Body of pancreas (tissue), 4 donors: ENCODE measurements around the gene DEFB127. TPM values are rescaled to one million over a fixed set of nuclear protein-coding genes. Genes with fewer than 3 reads are reported as not detected.

Source experiments
- ATAC-seq: fragments of 150-250 bp; one replicate; pipeline ENCODE4 v1.9.1; 2016
- DNase-seq, 4 donors: peaks; one replicate each; pipeline ENCODE4 v3.0.0-alpha.2; 2019
- H3K27ac ChIP-seq, 4 donors: fragments of 200-600 bp; sonication (generic); 1 replicate in 3 of 4; 2 replicates in 1 of 4; pipeline versions ENCODE4 v1.5.1 to v1.6.1; 2016 to 2019; ENCODE audit warnings: mild to moderate bottlenecking in 1 of 4, mixed read lengths in 1 of 4, moderate library complexity in 1 of 4
- H3K27me3 ChIP-seq, 2 donors: fragments of 200-600 bp; sonication (generic); one replicate each; pipeline ENCODE4 v1.6.0; 2016; ENCODE audit warnings: mild to moderate bottlenecking in 1 of 2
- H3K36me3 ChIP-seq, 2 donors: fragments of 200-600 bp; sonication (generic); replicated peaks in 1 of 2; 2 replicates each; pipeline ENCODE4 v1.5.1; 2016; ENCODE audit warnings: low read depth in 2 of 2; ENCODE audit not compliant: insufficient read depth in 1 of 2
- H3K4me1 ChIP-seq: fragments of 200-600 bp; sonication (generic); one replicate; pipeline ENCODE4 v1.6.0; 2016
- H3K4me3 ChIP-seq, 2 donors: fragments of 200-600 bp; sonication (generic); 1 replicate in 1 of 2; 2 replicates in 1 of 2; pipeline ENCODE4 v1.5.1; 2016 to 2019
- H3K9me3 ChIP-seq, 3 donors: fragments of 200-600 bp; sonication (generic); 1 replicate in 2 of 3; 2 replicates in 1 of 3; pipeline ENCODE4 v1.5.1; 2016
- POLR2A ChIP-seq, 3 donors: fragments of 450-650 bp; IDR thresholded peaks; one replicate each; pipeline ENCODE4 v1.6.1; 2016; ENCODE audit warnings: antibody characterized with exemption in 3 of 3, mild to moderate bottlenecking in 2 of 3
- WGBS, 2 donors: methylation state at CpG; one replicate each; pipeline ENCODE4 v1.1.5; 2017; 5-methylcytosine and 5-hydroxymethylcytosine counted together
- intact Hi-C: fragments of 100-400 bp; cut with DNase I; formaldehyde crosslinking; loops from one replicate; pipeline ENCODE4 v1.15.1; 2023
- total RNA-seq, 2 donors: library from RNA; depleted of rRNA; stranded (reverse); fragments of >200 nt; gene quantifications; one replicate each; pipeline ENCODE4 v1.1.0, GENCODE V29; 2016
- TF ChIP-seq, protein P1 (sequence below), 7 experiments: fragments of 450-650 bp in 4 of 7; fragments of 200-600 bp in 3 of 7; sonication (generic) in 3 of 7; IDR thresholded peaks; one replicate each; pipeline ENCODE4 v1.5.1; 2016 to 2019; ENCODE audit warnings: antibody characterized with exemption in 7 of 7

Gene DEFB127
- total RNA-seq, 2 donors from 2014 or later: not detected

DNA sequence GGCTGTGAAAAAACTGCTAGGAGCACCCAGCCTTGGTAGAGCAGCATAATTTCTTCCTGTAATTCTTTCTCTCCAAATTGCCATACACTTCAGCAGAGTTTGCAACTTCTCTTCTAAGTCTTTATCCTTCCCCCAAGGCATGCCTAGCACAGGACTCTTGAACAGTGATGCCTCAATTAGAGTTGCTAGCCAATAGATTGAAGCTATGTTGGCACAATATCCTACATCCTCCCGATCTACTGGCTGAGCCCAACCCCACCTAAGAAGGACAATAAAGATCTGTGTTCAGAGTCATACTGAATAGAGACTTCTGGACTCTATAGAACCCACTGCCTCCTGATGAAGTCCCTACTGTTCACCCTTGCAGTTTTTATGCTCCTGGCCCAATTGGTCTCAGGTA lies 15.0 kb upstream of the DEFB127 start, which contains the start of gene DEFB126:
DEFB126 (plus strand) TSS at position 301 of the 400 bp plus-strand sequence; CDS start at position 340, 39 bp downstream.
- Histone ChIP-seq H3K36me3 (no peaks in the 10 kb centered on the region), H3K4me1 (no peaks in the 10 kb centered on the region), H3K4me3 (no peak within 1 kb of the TSS), H3K27ac (no peak within 1 kb of the TSS), H3K9me3 (no peaks in the 10 kb centered on the region), H3K27me3 (peaks cover 3 to 4% of the 10 kb centered on the region in 2 donors)
- DNase-seq (no peak), ATAC-seq (no peak)
- WGBS, 2 donors: 23 to 27% methylated on average over 1 of the region's 1 CpG
- intact Hi-C loops: no loop called here
- TF ChIP-seq, protein P1, sequence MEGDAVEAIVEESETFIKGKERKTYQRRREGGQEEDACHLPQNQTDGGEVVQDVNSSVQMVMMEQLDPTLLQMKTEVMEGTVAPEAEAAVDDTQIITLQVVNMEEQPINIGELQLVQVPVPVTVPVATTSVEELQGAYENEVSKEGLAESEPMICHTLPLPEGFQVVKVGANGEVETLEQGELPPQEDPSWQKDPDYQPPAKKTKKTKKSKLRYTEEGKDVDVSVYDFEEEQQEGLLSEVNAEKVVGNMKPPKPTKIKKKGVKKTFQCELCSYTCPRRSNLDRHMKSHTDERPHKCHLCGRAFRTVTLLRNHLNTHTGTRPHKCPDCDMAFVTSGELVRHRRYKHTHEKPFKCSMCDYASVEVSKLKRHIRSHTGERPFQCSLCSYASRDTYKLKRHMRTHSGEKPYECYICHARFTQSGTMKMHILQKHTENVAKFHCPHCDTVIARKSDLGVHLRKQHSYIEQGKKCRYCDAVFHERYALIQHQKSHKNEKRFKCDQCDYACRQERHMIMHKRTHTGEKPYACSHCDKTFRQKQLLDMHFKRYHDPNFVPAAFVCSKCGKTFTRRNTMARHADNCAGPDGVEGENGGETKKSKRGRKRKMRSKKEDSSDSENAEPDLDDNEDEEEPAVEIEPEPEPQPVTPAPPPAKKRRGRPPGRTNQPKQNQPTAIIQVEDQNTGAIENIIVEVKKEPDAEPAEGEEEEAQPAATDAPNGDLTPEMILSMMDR (IDR thresholded peaks at IDR 0.05): no peak
- TF ChIP-seq POLR2A (IDR thresholded peaks at IDR 0.05): no peak

DNA sequence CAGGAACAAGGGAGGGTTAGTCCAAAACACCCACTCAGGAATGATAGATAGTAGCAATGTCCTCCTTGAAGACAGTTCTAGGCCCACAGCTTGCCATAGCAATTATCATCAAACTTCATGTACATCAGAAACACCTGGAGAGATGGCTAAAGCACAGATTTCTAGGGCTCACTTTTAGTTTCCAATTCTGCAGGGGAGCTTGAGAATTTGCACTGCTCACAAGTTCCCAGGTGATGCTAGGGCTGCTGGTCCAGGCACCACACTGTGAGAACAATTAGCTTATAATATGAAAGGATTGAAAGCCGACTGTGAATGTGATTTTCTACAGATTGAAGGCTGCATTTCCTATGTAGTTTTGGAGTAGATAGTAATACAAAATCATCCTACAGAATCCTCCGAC lies 11.4 kb upstream of the DEFB127 start:
- no peaks in the 10 kb centered on the region for H3K36me3 ChIP-seq
- TF ChIP-seq, protein P1 (IDR thresholded peaks at IDR 0.05): no peak
- TF ChIP-seq POLR2A (IDR thresholded peaks at IDR 0.05): no peak
- ATAC-seq (no peak), DNase-seq (no peak)
- H3K4me3 ChIP-seq: no peak overlapping the region
- no peak overlapping the region for H3K27ac ChIP-seq
- intact Hi-C loops: no loop called here
- no peaks in the 10 kb centered on the region for H3K4me1 ChIP-seq
- 50 to 57% methylated on average over 2 of the region's 2 CpGs for WGBS, 2 donors
- H3K9me3 ChIP-seq: no peaks in the 10 kb centered on the region
- H3K27me3 ChIP-seq: peaks cover 3 to 4% of the 10 kb centered on the region in 2 donors

DNA sequence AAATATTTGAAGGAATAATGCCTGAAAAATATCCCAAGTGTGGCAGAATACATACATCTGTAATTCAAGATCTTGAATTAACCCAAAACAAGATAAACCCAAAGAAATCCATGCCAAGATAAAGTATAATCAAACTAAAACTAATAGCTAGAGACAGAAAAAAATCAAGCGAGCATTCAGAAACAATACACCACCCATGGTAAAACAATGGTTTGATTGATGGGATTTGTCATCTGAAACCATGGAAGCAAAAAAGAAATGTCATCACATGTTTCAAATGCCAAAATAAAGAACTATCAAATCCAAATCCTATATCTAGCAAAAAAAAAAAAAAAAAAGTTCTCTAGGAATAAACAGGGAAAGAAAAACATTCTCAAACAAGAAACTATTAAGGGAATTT lies 5.1 kb upstream of the DEFB127 start:
- Histone ChIP-seq H3K4me1 (no peaks in the 10 kb centered on the region), H3K27me3 (no peaks in the 10 kb centered on the region), H3K27ac (no peak overlapping the region), H3K9me3 (no peaks in the 10 kb centered on the region), H3K4me3 (no peak overlapping the region), H3K36me3 (no peaks in the 10 kb centered on the region)
- WGBS, 2 donors: 74 to 76% methylated on average over 1 of the region's 1 CpG
- DNase-seq: no peak
- no peak for ATAC-seq
- TF ChIP-seq, protein P1 (IDR thresholded peaks at IDR 0.05): no peak
- no peak for TF ChIP-seq POLR2A (IDR thresholded peaks at IDR 0.05)
- intact Hi-C loops: no loop called here

DNA sequence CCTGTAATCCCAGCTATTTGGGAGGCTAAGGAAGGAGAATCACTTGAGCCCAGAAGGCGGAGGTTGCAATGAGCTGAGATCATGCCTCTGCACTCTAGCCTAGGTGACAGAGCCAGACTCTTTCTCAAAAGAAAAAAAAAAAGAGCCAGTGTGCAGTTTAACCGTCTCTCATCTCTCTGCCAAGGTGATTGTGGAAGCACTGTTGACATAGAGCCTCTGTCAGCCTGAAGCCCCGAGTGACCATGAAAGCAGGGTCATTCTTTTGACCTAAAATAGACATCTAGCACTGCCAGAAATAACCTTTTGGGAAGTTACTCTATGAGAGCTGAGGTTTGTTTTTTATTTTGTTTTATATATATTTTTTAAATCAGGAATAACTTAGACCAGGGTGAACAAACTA lies 7.4 kb downstream of the DEFB127 start:
- no peak overlapping the region for H3K4me3 ChIP-seq
- TF ChIP-seq, protein P1 (IDR thresholded peaks at IDR 0.05): no peak
- no peak for TF ChIP-seq POLR2A (IDR thresholded peaks at IDR 0.05)
- no peak for ATAC-seq
- H3K9me3 ChIP-seq: no peaks in the 10 kb centered on the region
- H3K4me1 ChIP-seq: no peaks in the 10 kb centered on the region
- no peaks in the 10 kb centered on the region for H3K36me3 ChIP-seq
- no peak for DNase-seq
- H3K27ac ChIP-seq: no peak overlapping the region
- 36 to 51% methylated on average over 3 of the region's 3 CpGs for WGBS, 2 donors
- intact Hi-C loops: no loop called here
- H3K27me3 ChIP-seq: no peaks in the 10 kb centered on the region

DNA sequence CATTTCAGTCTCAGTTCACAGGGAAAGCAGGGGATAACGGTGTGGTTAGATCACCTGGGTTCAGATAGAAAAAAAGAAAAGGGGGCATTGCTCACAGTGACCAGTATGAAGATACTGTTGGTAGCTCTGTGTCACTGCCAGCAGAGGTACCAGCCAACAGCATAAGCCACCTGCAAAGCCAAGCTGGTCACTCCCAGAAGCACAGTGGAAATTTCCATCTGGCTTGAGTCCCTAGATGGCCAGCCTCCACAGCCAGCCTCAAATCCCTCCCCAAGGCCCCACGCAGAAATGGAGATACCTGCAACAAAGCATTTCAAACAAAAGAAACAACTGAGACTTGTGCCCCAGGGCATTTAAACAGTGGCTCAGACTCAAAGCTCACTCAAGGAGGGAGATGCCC lies 11.6 kb downstream of the DEFB127 start:
- ATAC-seq (no peak), DNase-seq (no peak)
- WGBS, 2 donors: 89 to 93% methylated on average over 1 to 2 of the region's 2 CpGs
- intact Hi-C loops: no loop called here
- no peaks in the 10 kb centered on the region for H3K9me3 ChIP-seq
- no peaks in the 10 kb centered on the region for H3K27me3 ChIP-seq
- TF ChIP-seq, protein P1 (IDR thresholded peaks at IDR 0.05): no peak
- no peak for TF ChIP-seq POLR2A (IDR thresholded peaks at IDR 0.05)
- no peaks in the 10 kb centered on the region for H3K4me1 ChIP-seq
- no peak overlapping the region for H3K27ac ChIP-seq
- H3K36me3 ChIP-seq: no peaks in the 10 kb centered on the region
- no peak overlapping the region for H3K4me3 ChIP-seq
